GM21576 (cell line): Measurements from ENCODE around the gene LRIT2.
A peak's percentile ranks its signal among the peaks of the same experiment; 100 is the strongest.

Experiments
- ATAC-seq: cut with Tn5 transposase; IDR thresholded peaks from one replicate; pipeline ENCODE4 v1.9.1; 2021; ENCODE audit warnings: mild to moderate bottlenecking, moderate library complexity; ENCODE audit not compliant: unreplicated experiment

LRIT2 gene, protein sequence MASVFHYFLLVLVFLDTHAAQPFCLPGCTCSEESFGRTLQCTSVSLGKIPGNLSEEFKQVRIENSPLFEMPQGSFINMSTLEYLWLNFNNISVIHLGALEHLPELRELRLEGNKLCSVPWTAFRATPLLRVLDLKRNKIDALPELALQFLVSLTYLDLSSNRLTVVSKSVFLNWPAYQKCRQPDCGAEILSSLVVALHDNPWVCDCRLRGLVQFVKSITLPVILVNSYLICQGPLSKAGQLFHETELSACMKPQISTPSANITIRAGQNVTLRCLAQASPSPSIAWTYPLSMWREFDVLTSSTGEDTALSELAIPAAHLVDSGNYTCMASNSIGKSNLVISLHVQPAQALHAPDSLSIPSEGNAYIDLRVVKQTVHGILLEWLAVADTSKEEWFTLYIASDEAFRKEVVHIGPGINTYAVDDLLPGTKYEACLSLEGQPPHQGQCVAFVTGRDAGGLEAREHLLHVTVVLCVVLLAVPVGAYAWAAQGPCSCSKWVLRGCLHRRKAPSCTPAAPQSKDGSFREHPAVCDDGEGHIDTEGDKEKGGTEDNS

DNA sequence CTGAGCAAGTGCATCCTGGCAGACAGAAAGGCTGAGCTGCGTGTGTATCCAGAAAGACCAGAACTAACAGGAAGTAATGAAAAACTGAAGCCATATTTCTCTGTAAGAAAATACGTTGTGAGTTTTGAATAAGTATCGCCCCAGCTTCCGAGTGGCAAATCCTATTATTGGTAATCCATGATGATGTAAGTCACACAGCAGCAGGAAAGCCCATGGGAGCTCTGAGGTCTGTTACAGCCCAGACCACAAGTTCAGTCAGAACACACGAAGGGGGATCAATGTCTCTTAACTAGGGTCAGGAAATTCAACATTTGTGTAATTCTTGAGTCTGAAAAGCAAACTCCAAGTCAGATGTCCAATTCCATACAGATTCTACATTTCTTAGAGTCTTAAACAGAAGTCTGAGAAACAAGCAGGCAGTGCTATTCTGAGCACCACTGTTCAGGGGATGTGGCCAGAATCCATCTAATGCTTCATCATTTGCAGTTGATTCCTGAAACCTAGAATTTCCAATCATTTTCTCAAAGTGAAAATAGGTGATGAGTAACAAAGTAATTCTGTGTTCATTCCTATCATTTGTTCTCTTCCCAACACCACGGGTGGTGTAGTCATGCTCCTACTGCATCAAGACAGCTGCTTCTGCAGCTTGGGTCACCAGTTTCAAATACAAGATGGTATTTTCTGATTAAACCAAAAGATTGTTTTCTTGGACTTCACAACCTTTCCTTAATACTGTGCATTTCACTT lies at the start of gene LRIT2:
LRIT2 (minus strand) TSS at position 118 of the 747 bp plus-strand sequence; CDS start at position 94, 24 bp downstream.
- no peak for ATAC-seq

DNA sequence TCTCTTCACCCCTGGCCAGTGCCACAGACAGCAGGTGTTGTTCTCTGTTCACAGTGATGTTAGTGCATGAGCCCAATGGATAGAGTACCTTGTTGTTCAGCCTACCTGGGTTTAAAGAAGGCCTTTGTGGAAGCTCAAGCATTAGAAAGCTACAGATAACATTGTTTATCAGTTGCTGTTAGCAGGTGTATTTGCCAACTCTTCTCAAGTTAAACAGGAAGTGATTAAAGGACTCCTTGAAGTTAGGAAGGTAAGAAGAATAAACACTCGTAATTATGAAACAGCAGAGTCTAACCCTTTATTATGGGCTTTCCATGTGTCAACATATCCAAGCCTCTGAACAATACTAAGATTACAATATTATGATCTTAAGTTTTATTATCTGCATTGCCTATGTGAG lies 45.4 kb upstream of the LRIT2 start:
- no peak for ATAC-seq

- ATAC-seq: no peak
These were observed 44.4 kb upstream of the LRIT2 start for GRCh38 chr10:84269773-84270172.

GRCh38 chr10:84269162-84269561 lies 43.8 kb upstream of the LRIT2 start:
- no peak for ATAC-seq

DNA sequence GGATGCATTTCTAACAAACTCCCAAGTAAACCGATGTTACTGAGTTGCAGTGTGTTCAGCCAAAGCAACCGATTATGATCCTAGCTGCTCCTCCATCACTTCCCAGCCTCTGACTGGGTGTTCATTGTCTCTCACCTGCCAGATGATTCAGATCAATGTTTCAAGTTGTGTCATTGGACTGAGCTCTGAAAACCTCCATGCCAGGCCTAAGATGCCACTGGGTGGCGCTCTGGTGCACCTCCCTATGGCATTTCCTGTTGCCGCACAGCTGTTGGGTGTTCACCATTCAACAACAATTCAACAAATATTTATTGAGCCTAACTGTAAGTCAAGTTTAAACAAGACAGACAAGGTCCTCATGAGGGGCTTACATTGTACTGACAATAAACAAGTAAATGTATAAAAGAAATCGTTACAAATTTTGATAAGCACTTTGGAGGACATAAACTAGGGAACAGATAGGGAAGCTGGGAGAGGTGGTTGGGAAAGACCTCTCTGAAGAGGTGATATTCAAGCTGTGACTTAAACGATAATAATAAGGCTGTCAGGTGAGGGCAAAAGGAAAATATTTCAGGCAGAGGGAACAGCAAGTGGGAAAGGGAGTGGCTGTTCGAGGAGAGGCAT lies 42.3 kb upstream of the LRIT2 start:
- peak; percentile 52 for ATAC-seq

GRCh38 chr10:84265418-84265817 lies 40.1 kb upstream of the LRIT2 start:
- no peak for ATAC-seq

GRCh38 chr10:84264611-84265141 lies 39.3 kb upstream of the LRIT2 start:
- ATAC-seq: peak; percentile 95

DNA sequence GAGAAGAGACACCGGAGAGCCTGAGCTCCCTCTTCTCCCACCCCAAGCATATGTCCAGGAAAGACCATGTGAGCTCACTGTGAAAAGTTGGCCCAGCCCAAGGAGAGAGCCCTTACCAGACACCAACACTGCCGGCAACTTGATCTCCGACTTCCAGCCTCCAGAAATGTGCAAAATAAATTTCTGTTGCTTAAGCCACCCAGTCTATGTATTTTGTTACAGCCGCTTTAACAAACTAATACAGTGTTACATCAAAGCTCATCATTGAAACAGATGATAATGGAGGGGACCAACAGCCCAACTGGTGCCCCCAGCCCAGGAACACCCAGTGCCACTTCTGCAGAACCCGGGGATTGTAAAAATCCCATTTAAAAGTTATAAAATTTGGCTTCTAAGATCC lies 38.4 kb upstream of the LRIT2 start:
- ATAC-seq: no peak

- no peak for ATAC-seq
These were observed 37.0 kb upstream of the LRIT2 start for GRCh38 chr10:84262190-84262956.

GRCh38 chr10:84261236-84261915 lies 36.0 kb upstream of the LRIT2 start:
- no peak for ATAC-seq

DNA sequence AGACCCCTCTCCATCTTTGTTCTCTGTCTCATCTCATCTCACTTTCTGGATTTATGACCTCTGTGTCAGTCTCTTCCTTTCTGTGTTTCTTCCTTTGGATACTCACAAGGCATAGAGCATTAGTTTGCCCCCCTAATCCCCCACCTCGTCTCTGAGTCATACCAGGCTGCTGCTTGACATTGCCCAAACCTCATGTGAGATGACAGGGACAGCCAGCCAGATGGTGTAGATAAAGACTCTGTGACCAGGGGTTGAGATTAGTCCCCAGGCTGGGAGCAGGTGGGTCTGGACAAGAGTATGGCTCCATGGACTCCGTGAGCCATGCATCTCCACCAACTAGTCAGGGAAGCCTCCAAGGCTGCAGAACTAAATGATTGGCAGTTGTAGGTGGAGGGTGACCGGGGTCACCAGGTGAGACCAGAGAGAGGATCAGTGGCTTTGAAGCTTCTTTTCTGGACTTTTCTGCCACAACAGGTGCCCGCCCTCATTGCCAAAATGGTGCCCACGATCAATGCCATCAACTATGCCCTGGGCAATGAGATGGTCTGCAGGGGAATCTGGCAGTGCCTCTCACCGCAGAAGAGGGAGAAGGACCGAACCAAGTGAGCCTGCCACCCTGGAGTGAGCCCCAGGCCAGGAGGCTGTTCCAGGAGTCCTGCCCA lies 32.8 kb upstream of the LRIT2 start:
- no peak for ATAC-seq

GRCh38 chr10:84257343-84258020 lies 32.1 kb upstream of the LRIT2 start:
- ATAC-seq: no peak

- ATAC-seq: no peak
These were observed 31.4 kb upstream of the LRIT2 start for GRCh38 chr10:84256510-84257342.

- ATAC-seq: no peak
These were observed 29.5 kb upstream of the LRIT2 start for GRCh38 chr10:84254552-84255478.

- no peak for ATAC-seq
These were observed 23.4 kb upstream of the LRIT2 start for GRCh38 chr10:84248794-84249193.

GRCh38 chr10:84247496-84247895 lies 22.2 kb upstream of the LRIT2 start:
- ATAC-seq: no peak
